ENCODE results near the gene PRSS3.
"Not testable (repeated sequence)": the region's sequence is repeated elsewhere in the genome, so short reads cannot be mapped to it uniquely, and the experiment has no call there.

Gene PRSS3

DNA sequence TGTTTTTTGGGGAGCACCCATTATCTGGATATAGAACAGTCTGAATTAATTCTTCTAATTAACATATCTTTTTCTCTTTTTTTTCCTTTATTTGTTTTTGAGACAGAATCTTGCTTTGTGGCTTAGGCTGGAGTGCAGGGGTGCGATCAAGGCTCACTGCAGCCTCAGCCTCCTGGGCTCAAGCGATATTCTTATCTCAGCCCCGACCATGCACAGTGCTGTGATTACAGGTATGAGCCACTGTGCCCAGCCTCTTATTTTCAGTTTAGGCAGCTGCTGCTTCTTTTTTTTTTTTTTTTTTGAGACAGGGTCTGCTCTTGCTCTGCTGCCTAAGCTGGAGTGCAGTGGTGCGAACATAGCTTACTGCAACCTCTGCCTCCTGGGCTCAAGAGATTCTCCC, 41.8 kb downstream of the PRSS3 start:
- TF ChIP-seq CTCF (IDR thresholded peaks at IDR 0.05; ENCODE audit: low read depth, low read length, missing control alignments): no peak
- DNase-seq (ENCODE audit: low read depth): no peak
- no peak overlapping the region for H3K4me3 ChIP-seq (ENCODE audit: low read depth, low read length)

GRCh38 chr9:33840381-33840780, 45.0 kb downstream of the PRSS3 start:
- TF ChIP-seq CTCF (IDR thresholded peaks at IDR 0.05; ENCODE audit: low read depth, low read length, missing control alignments): no peak
- H3K4me3 ChIP-seq (ENCODE audit: low read depth, low read length): no peak overlapping the region
- no peak for DNase-seq (ENCODE audit: low read depth)

GRCh38 chr9:33843312-33843961, 48.1 kb downstream of the PRSS3 start:
- no peak for TF ChIP-seq CTCF (IDR thresholded peaks at IDR 0.05; ENCODE audit: low read depth, low read length, missing control alignments)
- DNase-seq (ENCODE audit: low read depth): no peak
- H3K4me3 ChIP-seq (ENCODE audit: low read depth, low read length): no peak overlapping the region

DNA sequence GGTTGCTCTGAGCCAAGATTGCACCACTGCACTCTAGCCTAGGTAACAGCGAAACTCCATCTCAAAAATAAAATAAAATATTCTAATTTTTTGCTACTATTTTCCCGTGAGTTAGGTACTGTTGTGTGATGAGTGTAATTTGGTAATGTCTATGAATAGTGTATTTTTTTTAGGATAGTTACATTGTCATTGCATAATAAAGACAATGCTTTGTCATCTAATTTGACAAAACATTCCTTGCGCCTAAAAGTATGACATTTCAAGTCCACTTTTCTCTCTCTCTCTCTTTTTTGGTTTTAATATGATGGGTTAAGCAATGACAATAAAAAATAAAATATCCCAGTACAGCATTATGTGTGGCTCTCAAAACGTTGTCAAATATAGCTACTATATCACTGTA, 50.9 kb downstream of the PRSS3 start:
- no peak overlapping the region for H3K4me3 ChIP-seq (ENCODE audit: low read depth, low read length)
- no peak for TF ChIP-seq CTCF (IDR thresholded peaks at IDR 0.05; ENCODE audit: low read depth, low read length, missing control alignments)
- DNase-seq (ENCODE audit: low read depth): no peak

DNA sequence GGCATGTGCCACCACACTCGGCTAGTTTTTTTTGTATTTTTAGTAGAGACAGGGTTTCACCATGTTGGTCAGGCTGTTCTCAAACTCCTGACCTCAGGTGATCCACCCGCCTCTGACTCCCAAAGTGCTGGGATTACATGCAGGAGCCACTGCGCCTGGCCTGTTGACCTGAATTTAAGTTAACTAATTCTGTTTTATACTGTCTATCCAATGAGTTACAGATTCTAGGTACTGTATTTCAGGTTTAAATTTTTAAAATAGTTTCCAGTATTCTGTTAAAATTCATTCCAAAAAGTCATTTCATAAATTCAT, 52.5 kb downstream of the PRSS3 start:
- DNase-seq (ENCODE audit: low read depth): not testable (repeated sequence)

More for the DNA sequence above, 52.5 kb downstream of the PRSS3 start:
- not testable (repeated sequence) for H3K4me3 ChIP-seq (ENCODE audit: low read depth, low read length)

Measured in GM12864 (cell line).